HG03039 (cell line): ENCODE measurements around the gene GPR176.

ENCODE experiments used
- ATAC-seq: cut with Tn5 transposase; IDR thresholded peaks from one replicate; pipeline ENCODE4 v1.9.1; 2021; ENCODE audit warnings: mild to moderate bottlenecking, moderate library complexity; ENCODE audit not compliant: unreplicated experiment

Gene GPR176

DNA sequence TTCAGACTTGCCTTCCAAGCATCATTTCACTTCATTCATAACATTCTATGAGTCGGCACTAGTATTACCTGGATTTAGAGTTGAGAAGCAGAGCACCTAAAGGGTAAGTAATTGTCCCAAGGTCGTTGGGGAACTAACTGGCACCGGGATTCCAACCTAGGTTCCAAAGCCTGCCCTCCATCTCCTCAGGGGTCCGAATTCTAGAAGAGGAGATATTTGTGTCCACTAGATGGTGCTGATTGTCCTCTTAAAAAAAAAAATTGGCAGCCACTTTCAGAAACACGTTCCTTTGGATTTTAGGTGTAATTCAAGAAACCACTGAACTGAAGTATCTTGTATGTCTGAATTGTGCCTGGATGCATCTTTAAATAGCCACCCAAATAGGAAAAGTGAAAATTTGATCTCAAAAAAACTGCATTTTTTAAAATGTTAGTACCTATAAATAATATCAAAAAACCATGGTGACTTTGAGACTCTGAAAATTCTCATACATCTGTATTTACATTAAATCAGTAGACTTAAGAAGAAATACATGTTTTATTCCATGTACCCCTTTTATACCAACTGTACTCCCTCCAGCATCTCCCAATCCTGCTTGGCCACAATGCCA lies 133.5 kb downstream of the GPR176 start:
- no peak for ATAC-seq

DNA sequence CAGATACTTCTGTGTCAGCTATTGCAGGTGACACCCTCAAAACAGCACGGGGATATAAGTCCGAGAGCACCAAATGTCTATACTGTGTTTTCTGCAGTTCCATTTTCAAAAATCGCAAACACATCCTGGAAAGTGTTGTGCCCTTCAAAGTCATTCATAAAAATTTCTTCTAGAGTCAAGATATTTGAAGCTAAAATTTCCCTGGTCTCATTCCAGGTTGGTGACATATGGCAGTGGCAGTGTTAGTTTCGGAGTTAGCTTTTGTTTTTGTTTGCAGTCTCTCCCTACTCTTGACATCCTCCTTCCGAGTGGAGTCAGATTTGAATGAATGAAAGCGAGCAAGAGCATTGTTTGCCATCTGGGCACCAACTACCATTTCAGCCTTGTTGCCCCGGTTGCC lies 134.2 kb downstream of the GPR176 start:
- no peak for ATAC-seq

DNA sequence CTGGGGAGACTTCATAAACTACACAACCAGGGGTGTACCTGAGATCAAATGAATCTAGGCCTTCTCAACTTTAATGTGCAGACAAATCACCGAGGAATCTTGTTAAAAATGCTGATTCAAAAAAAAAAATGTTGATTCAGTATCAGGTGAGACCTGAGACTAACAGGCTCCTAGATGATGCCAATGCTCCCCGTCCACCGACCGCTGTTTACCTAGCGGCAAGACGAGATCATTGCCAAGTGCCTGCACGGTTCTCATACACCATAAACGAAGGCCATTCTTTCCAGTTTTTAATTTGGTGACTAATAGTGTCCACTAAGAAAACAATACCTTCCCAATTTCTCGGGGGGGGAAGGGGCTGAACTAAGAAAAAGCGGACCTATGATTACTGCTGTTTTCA lies 134.9 kb downstream of the GPR176 start:
- no peak for ATAC-seq

DNA sequence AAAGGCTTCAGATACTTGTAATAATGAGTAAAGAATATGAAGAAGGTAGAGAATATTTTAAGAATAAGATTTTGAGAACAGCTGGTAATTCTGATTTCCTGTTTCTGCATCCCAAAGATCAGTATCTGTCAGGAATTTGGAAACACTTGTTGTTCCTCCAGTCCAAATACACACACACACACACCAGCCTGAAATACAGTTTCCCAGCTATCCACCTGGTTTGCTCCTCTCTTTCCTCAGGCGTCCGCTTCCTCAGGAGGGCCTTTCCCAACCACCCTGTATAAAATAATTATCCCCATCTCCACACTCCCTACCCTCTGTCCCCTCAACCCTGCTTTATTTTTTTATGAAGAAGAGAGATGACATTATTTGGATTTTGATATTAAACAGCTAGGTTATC lies 135.4 kb downstream of the GPR176 start:
- ATAC-seq, result no peak

DNA sequence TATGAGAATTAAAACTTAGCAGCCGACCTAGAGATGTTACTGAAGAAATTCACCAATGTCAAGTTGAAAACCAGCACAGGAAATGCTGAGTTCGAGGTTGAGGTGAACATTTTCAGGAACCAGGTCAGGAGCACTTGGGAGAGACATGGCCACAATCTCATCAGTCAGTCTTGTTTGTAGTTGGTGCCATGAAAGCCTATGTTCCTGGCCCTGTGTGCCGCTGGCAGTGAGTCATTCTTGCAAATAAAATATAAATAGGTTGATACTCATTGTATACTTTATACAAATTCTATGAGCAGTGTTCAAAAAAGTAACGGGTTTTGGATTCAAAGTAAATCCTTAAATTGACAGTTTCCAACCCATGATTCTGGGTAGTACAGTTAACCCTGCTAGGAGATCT lies 135.9 kb downstream of the GPR176 start:
- ATAC-seq, result no peak

DNA sequence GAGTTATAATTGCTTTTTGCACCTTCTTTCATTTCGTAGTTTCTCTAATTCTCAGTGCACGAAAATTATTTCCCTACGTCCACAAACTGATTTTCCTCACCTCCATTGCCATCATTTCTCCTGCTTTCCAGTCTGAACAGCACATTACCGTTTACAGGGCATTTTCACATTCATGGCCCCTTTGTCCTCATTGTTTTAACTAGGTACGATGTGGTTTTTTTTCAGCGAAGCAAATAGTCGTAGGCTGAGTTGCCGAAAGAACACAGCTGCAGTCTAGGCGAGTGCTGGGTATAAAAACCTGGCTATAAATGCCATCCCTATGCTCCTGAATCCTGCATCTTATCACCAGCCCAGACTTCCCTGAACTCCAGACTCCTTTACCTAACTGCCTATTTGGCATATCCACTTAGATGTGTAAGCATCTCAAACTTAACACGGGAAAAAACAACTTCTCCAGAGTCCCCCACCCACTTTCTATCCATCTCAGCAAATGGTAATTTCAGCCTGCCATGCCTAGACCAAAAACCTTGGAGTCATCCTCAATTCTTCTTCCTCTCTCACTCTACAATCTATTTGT lies 136.7 kb downstream of the GPR176 start:
- no peak for ATAC-seq

DNA sequence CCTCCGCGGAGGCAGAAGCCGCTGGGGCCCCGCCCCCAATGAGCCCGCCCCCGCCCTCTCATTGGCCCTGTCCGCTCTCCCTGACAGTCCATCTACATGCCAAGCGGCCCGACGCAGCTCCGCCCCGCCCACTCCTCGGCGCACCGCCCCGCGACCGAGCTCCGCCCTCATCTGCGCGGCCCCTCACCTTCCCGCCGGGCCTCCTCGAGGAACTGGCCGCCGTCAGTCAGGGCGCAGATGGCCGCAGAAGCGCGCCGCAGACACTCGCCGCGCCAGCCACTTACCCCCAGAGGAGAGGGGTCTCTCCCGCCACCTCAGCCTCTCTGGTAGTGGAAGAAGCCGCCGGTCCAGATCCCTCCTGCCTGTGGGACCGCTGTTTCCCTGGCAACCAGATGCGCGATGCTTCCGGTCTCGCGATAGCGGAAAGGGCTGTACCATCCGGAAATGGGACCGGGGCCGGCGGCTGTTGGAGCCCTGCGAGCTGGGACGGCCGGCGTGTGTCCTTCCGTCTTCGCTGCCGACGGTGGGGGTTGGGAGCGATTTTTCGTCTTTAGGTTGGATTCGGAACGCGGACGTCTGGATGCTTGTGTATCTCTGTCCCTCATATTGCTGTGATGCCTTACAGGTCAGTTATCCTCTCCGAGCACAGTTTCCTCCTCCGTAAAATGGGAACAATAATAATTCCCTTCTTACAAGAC lies 137.5 kb downstream of the GPR176 start, which contains the start of gene FSIP1:
TSS of gene FSIP1 (minus strand) at position 401 of the 698 bp plus-strand sequence. CDS start 6,317 bp downstream, outside the sequence.
- ATAC-seq, result peak; percentile 97

DNA sequence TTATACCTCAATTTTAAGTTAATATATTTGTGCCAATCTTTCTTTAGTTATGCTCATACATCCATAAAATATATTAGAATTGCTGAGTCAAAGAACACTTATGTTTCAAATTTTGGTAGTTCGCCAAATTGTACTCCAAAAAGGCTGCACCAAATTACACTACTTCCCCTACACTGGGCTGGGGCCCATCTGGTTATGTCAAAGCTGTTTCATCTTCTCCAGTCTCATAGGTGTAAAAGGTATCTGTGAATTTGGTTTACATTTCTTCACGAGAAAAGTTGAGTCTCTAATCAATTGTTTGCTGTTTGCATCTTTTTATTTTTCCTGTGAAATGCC lies 138.1 kb downstream of the GPR176 start:
- no peak for ATAC-seq

DNA sequence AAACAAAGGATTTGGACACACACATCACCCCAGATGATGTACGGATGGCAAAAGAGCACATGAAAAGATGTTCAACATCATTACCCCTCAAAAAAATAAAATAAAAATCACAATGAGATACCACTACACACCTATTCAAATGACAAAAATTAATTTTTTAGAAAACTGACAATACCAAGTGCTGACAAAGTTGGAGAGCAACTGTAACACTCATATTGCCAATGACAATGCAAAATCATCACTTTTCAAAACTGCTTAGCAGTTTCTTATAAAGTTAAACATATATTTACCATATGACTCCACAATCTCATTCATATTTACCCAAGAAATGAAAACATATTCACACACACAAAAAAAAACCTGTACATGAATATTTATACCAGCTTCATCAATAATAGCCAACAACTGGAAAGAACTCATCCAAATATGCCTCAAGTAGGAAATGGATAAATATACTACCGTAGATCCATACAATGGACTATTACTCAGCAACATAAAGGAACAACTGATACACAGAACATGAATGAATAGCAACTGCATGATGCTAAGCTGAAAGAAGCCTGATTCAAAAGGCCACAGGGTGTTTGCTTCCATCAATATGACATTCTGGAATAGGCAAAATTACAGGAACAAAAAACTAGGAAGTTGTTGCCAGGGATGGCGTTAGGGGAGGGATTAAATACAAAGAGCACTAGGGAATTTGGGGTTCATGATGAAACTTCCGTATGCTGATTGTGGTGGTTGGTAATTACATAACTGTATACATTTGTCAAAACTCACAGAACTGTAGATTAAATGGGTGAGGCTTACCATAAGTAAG lies 138.7 kb downstream of the GPR176 start:
- no peak for ATAC-seq

DNA sequence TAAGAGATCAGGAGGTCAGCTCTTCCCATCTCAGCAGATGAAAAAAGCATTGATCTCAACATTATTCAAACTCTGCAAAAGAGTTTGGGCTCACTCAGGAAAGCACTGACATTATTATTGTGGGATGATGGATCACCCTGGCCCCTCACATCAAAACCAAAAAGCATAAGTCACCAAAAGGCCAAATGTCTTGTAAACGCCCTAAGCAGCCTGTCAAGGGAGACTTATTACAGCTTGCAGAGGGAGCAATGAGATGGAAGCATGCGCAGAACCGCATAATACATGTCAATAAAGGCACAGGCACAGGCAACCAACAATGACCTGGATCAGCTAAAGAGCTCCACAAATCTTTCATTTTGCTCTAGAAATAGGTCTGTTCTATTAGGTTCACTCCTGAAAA lies 142.0 kb downstream of the GPR176 start:
- no peak for ATAC-seq

DNA sequence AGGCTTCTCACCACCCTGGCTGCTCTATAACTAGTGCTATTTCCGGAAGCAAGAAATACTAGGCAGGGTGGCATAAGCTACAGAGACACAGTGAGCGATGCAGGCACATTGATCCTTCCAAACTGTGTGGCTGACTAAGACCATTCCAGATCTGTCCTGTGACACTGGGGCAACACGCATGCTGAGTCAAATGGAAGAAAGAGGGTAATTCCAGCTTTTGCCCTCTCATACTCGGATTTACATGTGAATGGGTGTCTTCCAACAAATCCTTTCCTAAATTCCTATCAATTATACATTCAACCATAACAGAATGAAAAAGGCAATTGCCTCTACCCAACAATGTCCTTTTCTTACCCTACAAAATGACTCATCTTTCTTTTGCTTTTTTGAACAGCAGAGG lies 142.6 kb downstream of the GPR176 start:
- ATAC-seq, result no peak

DNA sequence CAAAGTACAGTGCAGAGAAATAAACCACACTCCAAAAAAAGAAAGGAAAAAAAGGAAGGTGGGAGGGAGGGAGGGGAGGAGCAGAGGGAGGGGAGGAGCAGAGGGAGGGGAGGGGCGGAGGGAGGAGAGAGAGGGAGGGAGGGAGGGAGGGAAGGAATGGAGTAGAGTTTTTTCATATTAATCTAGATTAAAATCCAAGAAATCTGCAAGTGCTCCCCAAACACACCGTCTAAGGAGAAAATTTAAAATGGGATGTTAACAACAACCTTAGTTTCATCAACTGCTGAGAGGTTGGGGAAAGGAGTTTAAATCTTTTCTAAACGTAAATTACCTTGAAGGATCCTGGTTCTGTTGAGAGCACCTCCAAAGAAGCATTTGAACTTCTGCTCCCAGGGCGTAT lies 144.0 kb downstream of the GPR176 start:
- no peak for ATAC-seq

DNA sequence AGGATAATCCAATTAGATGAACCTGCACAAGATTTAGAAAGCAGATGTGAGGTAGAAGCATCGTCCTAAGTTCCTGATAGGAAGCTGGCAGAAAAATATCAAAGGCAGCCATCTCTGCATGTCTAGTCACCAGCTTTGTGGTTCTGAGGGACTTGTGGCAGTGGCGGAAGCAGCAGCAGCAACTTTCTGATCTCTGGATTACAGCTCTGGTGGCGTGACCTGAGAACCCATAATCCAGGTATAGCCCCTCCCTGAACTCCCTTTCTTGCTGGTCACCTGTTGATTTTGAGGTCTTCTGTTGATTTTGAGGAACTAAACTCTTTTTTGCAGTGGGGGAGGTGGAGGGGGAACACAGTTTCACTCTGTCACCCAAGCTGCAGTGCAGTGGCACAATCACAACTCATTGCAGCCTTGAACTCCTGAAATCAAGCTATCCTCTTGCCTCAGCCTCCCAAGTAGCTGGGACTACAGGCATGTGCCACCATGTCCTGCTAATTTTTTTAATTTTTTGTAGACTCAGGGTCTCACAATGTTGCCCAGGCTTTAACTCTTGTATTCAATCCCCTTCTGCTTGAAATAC lies 145.3 kb downstream of the GPR176 start:
- no peak for ATAC-seq

DNA sequence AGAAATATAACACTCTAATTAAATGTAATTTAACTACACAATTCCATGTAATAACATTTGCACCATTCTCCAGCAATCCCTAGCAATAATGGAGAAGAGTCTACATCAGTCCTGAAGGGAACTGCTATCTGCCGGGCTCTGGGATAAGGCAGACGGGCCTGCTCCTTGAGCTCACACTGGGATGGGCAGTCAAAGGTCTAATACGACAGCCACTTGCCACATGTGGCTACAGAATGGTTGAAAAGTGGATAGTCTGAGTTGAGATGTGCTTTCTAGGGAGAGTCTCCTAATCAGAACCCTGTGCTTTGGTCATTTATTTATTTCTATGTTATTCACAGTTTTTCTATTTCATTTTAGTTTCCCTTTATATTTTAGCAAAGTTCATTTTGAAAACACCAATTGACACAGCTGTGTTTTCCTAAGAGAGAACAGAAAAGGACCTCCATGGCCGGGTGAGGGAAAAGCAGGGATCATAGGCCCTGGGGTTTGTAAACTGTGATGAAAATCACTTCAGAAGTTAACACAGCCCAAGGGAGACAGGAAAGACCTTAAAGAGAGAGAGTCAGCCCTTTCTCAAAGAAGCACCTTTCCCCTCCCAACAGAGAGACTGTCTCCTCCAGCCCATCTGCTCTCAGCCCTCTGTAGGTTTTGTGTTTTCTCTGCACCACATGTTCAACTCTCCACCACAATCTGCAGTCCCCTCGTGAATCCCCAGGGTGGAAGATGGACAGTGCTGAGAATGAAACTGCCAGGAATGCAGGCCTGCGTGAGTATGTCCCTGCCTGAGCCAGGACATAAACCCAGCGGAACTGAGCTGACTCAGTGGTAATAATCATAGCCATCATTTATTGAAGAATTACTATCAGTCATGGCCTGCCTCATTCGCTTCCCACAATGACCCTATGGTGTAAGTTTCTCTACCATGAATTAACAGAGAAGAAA lies 149.0 kb downstream of the GPR176 start:
- ATAC-seq, result no peak

DNA sequence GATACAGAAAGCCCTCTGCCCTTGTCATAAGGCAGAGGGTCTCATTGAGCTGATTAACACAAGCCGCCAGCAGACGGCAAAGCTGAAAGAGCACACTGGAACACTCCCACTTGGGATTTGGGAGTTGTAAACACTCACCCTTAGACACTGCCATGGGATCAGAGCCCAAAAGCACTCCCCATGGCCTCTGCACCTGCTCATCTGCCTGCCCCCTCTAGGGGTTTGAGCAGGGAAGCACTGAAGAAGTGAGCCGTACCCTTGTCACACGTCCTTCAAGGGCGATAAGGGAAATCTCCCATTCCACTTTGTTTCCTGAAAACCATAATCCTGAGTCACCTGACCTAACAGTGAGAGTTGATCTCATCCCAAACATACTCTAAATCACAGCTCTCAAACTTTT lies 152.1 kb downstream of the GPR176 start:
- ATAC-seq, result no peak

DNA sequence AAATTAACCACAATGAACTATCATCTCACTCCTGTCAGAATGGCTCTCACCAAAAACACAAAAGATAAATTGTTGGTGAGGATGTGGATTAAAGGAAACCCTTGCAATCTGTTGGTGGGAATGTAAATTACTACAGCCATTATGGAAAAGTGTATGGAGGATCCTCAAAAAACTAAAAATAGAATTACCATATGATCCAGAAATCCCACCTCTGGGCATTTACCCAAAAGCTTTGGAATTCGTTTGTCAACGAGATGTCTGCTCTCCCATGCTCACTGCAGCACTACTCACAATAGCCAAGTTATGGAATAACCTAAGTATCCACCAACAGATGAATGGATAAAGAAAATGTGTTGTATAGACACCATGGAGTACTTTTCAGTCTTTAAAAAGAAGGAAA lies 159.1 kb downstream of the GPR176 start:
- ATAC-seq, result no peak

DNA sequence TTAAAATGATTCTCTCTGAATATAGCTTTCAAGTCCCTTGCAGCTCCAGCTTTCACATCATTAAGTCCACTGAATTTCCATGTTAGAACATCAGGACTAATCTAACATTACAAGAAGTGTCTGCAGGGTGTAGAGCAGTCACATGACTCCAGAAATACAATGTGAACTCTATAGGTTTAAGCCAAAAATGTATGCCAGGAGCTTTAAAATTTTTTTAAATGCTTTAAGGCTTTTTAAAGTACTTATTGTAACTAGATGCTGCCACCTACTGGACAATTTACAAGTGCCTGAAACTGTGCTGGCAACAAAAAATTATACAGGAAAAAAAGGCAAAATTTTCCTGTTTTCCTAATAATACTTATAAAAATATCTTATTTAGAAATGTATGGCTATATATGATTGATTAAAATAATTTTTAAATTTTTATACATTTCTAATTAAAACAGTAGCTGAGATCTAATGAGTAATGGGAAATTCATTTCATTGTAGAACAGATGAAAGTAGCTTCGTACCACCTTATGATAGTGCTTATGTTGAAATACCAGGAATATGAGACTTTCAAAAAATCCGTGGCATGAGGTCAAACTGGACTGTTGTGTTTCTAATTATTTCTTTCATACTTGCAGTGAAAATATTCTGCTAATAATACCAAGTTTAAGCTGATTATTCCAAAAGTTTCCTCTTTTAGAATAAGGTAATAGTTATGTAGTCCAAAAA lies 163.1 kb downstream of the GPR176 start:
- ATAC-seq, result no peak

DNA sequence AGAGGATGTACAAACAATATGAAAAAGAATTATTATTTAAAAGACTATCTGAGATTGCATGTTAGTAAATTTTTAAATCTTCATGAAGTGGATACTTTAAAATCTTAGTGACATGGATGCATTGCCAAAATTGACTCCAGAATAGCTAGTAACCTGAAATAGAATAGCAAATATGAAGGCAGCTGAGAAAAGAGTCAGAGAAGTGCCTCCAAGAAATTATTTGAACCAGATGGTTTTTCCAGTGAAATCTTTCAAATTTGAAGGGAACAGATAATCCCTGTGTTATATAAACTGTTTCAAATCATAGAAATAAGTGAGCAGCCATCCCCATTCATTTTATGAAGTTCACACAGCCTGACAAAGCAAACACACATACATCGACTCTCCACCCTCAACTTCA lies 167.1 kb downstream of the GPR176 start:
- ATAC-seq, result no peak

DNA sequence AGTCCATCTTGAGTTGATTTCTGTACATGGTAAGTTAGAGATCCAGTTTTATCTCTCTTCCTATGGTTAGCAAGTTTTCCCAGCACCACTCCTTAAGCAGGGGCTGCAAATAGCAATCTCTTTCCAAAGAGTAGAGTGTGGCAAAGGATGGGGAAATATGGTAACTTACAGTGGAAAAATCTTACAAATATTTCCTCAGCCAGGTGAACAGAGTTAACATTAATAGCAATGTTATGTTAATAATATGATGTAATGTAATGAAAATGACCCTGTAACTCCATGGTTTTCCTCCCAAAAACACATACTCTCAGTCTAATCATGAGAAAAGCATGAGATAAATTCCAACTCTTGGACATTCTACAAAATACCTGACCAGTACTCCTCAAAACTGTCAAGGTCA lies 167.8 kb downstream of the GPR176 start:
- no peak for ATAC-seq
